ENCODE data around the gene ATP9B. TPM values are rescaled to one million over a fixed set of nuclear protein-coding genes. Genes with fewer than 3 reads are reported as not detected.

ATP9B gene
- total RNA-seq, 1 donor from 2014 or later: 22.7 TPM

DNA sequence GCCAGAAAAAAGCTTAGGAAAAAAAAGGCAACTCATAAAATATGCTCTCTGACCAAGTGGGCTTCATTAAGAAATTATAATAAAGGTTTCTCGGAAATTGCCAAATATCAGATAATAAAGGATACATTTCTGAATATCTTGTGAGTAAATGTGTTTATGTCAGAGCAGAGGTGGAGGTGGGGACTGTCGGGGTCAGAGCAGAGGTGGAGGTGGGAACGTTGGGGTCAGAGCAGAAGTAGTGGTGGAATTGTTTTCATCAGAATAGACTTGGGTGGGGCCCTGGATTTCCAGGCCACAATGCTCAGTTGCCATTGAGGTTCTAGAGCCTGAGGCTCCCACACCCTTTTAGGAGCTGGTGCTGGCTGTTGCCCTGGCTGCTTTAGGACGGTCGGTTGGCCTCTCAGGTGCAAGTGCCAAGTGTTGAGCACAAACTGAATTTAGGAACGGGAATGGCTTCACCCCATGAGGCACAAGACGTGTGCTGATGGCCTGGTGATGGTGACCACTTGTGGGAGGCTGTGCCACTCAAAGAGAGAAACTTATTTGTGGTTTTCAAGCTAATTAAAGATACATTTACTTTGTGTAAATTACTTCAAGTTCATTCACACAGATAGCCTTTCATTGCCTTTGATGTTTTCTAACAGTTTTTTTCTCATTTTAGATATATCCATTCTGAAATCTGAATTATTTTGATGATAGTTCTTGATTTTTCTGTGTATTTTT, 131.5 kb downstream of the ATP9B start:
- DNase-seq (ENCODE audit: low read depth): no peak
- TF ChIP-seq, protein P1, sequence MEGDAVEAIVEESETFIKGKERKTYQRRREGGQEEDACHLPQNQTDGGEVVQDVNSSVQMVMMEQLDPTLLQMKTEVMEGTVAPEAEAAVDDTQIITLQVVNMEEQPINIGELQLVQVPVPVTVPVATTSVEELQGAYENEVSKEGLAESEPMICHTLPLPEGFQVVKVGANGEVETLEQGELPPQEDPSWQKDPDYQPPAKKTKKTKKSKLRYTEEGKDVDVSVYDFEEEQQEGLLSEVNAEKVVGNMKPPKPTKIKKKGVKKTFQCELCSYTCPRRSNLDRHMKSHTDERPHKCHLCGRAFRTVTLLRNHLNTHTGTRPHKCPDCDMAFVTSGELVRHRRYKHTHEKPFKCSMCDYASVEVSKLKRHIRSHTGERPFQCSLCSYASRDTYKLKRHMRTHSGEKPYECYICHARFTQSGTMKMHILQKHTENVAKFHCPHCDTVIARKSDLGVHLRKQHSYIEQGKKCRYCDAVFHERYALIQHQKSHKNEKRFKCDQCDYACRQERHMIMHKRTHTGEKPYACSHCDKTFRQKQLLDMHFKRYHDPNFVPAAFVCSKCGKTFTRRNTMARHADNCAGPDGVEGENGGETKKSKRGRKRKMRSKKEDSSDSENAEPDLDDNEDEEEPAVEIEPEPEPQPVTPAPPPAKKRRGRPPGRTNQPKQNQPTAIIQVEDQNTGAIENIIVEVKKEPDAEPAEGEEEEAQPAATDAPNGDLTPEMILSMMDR (conservative IDR thresholded peaks at IDR 0.05; ENCODE audit: low read depth, low read length): no peak
- H3K4me3 ChIP-seq (ENCODE audit: low read depth, low read length): no peak overlapping the region

GRCh38 chr18:79203017-79203605, 133.9 kb downstream of the ATP9B start:
- peak; percentile 23 for DNase-seq (ENCODE audit: low read depth)
- TF ChIP-seq, protein P1 (conservative IDR thresholded peaks at IDR 0.05; ENCODE audit: low read depth, low read length): no peak
- H3K4me3 ChIP-seq (ENCODE audit: low read depth, low read length): no peak overlapping the region

DNA sequence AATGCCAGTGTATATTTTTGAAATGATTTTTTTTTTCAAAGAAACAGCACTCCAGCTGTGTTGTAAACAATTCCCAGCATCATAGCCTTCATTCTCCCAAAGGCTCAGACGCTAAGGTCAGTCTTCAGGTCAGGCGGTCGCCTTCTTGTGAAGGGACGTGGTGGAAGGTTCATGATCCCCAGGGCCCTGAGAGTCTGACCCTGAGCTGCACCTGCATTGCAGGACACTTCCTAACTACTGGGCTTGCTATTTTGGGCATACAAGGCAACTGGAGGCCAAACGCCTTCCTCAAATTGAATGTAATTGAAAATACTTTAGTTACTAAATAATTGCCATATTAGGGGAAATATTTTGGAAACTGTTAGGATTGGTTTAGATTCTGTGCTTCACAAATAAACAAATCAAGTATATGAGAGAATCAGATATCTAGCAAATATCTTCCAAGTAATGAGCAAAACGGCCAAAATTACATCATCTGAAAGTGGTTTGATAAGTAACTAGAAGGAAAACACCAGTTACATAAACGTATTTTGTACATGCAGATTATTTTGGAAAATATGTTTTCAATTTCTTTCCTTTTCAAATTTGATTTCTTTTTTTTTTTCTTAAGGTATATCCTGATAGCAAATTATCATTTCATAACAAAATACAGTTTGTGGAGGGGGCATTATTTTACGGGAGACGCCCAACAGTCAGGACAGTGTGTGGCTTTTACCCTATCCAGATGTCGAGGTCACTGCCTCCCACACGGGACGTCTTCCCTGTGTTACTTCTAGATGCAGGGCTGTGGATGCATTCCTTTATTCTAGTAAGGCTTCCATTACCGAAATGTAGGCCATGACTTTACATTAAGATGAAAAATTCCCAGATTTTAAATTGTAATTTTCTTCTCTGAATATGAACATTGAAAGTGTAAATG, 136.0 kb downstream of the ATP9B start:
- DNase-seq (ENCODE audit: low read depth): no peak
- TF ChIP-seq, protein P1 (conservative IDR thresholded peaks at IDR 0.05; ENCODE audit: low read depth, low read length): no peak
- H3K4me3 ChIP-seq (ENCODE audit: low read depth, low read length): no peak overlapping the region

- TF ChIP-seq, protein P1 (conservative IDR thresholded peaks at IDR 0.05; ENCODE audit: low read depth, low read length): no peak
- DNase-seq (ENCODE audit: low read depth): no peak
- H3K4me3 ChIP-seq (ENCODE audit: low read depth, low read length): no peak overlapping the region
Measured at GRCh38 chr18:79206444-79206843, 137.2 kb downstream of the ATP9B start.

GRCh38 chr18:79208906-79209305, 139.7 kb downstream of the ATP9B start:
- TF ChIP-seq, protein P1 (conservative IDR thresholded peaks at IDR 0.05; ENCODE audit: low read depth, low read length): no peak
- H3K4me3 ChIP-seq (ENCODE audit: low read depth, low read length): no peak overlapping the region
- DNase-seq (ENCODE audit: low read depth): no peak

- DNase-seq (ENCODE audit: low read depth): no peak
- TF ChIP-seq, protein P1 (conservative IDR thresholded peaks at IDR 0.05; ENCODE audit: low read depth, low read length): no peak
- no peak overlapping the region for H3K4me3 ChIP-seq (ENCODE audit: low read depth, low read length)
Measured at GRCh38 chr18:79210002-79210910, 141.1 kb downstream of the ATP9B start.
